B cell (primary cell): ENCODE results near the gene DNM1.

Experiments
- CTCF ChIP-seq: fragments of 200-600 bp; IDR thresholded peaks from one replicate; pipeline ENCODE4 v1.8.0; 2022; ENCODE audit warnings: antibody characterized with exemption, mild to moderate bottlenecking
- EZH2 ChIP-seq: IDR thresholded peaks from 2 replicates; pipeline ENCODE4 v1.6.1; 2012; ENCODE audit warnings: borderline replicate concordance, low read depth, mild to moderate bottlenecking, moderate library complexity, low read length; ENCODE audit not compliant: insufficient read depth, poor library complexity, severe bottlenecking

GRCh38 chr9:128244837-128245231 lies 41.7 kb downstream of the DNM1 start:
- no peak for TF ChIP-seq CTCF
- no peak for TF ChIP-seq EZH2
